ENCODE measurements around the gene MYOZ3.

Gene MYOZ3

DNA sequence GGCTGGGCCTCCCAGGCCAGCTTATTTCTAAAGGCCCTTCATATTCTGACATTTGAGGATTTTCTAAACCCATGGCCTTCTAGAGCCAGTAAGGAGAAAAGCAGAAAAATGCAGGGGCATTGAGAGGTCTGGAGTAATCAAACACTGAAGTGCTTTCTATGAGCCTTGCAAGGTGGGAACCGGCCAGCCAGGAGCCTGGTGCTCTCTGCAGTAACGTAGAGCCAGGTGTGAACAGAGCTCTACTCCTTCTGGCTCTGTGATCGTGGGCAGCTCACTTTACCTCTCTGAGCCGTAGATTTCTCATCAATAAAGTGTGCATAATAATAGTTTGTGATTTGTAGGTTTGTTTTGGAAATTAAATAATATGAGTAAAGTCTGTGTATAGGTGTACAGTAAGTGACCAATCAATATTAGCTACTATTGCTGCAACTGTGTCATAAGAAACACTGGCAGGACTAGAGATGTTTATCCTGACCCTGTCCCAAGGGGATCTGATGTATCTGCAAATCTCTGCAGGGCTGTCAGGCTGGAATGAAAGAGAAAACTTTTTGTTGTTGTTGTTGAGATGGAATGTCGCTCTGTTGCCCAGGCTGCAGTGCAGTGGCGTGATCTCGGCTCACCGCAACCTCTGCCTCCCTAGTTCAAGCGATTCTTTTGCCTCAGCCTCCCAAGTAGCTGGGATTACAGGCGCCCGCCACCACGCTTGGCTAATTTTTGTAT lies 17.9 kb upstream of the MYOZ3 start:
- no peak for DNase-seq

DNA sequence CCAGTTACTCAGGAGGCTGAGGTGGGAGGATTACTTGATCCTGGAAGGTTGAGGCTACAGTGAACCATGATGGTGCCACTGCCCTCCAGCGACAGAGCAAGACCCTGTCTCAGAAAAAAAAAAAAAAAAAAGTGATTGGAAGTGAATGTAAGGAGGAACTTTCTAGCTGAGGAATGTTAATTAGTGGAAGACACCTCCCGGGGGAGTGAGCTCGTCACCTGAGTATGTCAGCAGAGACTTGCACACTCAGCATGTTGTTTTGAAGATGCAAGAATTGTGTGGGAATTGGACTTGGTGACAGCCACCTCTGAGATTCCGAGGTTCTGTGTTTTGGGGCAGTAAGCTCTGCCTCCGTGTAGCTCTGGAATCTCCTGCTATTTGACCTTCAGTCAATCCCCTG lies 17.0 kb upstream of the MYOZ3 start:
- DNase-seq = no peak

- DNase-seq = no peak
These were observed 16.5 kb upstream of the MYOZ3 start for GRCh38 chr5:150644514-150644913.

DNA sequence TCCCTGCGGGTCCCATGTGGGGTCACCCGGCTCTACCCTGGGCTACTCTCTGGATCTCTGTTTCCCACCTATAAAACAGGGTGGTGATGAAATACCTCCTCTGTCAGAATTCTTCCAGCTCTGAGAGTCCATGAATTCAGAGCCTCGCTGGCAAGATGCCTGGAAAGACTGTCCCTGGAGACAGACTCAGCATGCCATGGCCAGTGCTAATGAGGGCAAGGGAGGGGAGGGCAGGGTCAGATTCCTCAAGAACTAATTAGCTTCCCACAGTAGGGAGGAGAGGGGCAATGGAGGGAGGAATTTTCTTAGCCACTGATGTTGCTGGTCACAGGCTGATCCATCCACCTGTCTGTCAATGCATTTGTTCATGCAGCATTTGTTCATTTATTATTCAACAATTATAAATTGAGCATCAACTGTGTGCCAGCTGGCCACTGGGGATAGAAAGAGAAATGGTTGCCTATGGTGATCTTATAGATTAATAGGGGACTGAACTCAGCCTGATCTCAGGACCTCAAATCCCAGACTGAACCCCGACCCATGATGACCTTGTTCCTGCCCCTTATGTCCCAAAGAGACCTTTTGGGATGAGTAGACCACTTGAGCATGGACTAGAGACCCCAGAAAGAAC lies 15.9 kb upstream of the MYOZ3 start:
- DNase-seq = peak; percentile 66

DNA sequence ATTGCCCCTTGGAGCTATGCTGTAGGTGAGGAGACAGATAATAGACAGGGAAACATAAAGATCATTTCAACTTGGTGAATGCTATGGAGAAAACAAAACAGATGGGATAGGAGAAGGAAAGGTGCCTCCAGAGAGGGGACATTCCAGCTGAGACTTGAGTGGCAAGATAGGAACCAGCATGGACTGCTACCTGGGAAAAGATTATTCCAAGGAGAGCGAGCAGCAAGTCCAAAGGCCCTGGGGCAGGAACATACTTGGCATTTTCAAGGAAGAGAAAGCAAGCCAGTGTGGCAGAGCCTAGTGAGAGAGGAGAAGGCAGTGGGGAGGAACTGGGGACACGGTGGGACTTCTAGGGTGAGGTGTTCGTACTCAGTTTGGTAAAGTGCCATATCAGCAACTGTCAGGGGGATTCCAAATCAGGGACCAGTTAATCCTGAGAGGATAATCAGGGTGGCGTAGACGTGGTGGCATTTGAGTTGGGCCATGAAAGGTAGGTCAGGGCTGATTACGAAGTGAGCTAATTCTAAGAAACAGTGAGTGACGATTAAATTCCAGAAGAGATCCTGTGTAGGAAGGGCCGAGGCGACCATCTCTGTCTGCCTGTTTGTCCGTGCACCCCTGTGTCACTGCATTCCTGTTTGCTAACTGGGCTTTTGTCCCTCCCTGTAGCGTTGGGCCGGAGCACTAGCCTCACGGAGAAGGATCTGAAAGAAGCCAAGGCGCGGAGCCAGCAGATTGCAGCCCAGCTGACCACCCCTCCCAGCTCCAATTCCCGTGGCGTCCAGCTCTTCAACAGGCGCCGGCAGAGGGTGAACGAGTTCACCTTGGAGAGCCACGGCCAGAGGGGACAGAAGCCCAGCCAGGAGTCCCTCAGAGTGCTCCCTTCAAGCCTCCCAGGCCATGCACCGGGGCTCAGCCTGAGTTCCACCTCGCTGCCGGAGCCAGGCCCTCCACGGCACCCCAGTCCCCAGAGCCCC lies 13.5 kb upstream of the MYOZ3 start:
- no peak for DNase-seq

GRCh38 chr5:150648294-150649107 lies 12.6 kb upstream of the MYOZ3 start:
- no peak for DNase-seq

DNA sequence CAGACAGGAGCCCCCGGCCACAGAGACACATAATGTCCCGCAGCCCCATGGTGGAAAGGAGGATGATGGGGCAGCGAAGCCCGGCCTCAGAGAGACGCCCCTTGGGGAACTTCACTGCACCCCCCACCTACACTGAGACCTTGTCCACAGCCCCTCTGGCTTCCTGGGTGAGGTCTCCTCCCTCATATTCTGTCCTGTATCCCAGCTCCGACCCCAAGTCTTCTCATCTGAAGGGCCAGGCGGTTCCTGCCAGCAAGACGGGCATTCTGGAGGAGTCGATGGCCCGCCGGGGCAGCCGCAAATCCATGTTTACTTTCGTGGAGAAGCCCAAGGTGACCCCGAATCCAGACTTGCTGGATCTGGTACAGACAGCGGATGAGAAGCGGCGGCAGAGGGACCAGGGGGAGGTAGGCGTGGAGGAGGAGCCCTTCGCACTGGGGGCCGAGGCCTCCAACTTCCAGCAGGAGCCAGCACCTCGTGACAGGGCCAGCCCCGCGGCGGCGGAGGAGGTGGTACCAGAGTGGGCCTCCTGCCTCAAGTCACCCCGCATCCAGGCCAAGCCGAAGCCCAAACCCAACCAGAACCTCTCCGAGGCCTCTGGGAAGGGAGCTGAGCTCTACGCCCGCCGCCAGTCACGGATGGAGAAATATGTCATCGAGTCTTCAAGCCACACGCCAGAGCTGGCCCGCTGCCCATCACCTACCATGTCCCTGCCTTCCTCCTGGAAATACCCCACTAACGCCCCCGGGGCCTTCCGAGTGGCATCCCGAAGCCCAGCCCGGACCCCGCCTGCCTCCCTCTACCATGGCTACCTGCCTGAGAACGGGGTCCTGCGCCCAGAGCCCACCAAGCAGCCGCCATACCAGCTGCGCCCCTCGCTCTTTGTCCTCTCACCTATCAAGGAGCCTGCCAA lies 11.7 kb upstream of the MYOZ3 start:
- DNase-seq = no peak

GRCh38 chr5:150650021-150651006 lies 10.7 kb upstream of the MYOZ3 start:
- no peak for DNase-seq

DNA sequence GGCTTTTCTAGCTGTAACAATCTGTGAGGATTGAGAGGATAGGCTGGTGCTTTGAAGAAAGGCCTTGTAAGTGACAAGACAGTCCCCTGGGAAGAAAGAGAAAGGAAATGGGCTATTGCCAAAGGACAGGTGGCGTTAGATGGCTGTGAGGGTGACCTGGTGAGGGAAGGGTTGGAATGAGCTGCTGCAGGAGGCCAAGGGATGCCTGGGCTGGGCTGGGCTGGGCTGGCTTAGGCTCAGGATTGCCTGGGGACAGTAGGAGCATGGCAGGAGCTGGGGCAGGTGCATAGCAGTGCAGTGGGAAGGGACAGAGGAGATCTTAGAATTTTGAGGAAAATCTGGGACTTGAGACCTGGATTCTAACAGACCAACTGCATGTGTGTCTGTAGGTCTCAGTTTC lies 9.7 kb upstream of the MYOZ3 start:
- DNase-seq = no peak

GRCh38 chr5:150651924-150652671 lies 9.0 kb upstream of the MYOZ3 start:
- DNase-seq = no peak

DNA sequence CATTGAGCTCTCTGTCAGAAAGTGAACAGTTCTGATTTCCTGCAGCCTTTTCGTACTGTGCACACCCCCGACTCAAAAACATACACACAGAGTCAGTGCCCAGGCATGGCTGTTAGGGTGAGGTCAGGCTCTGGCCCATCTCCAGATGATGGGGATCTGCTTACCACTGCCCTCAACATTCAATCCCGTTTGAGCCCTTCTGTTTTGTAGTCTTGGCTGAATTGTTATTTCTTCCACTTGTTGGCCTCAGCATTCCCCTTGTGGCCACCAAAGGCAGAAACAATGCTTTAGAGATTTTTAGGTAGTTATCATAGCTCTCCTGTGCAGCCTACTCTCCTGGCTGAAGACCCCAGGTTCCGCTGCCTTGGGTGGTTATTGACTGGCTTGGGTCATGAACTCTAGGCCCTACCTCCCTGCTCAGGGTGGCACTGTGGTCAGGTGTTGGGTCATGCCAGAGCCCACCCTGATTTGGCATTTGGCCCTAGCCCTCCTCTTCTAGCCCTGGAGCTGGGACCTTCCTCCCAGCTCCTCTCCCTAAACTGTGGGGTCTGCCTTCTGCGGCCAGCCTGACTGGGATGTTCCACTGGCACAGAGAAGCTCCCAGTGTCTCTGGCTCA lies 7.8 kb upstream of the MYOZ3 start:
- peak; percentile 54 for DNase-seq

DNA sequence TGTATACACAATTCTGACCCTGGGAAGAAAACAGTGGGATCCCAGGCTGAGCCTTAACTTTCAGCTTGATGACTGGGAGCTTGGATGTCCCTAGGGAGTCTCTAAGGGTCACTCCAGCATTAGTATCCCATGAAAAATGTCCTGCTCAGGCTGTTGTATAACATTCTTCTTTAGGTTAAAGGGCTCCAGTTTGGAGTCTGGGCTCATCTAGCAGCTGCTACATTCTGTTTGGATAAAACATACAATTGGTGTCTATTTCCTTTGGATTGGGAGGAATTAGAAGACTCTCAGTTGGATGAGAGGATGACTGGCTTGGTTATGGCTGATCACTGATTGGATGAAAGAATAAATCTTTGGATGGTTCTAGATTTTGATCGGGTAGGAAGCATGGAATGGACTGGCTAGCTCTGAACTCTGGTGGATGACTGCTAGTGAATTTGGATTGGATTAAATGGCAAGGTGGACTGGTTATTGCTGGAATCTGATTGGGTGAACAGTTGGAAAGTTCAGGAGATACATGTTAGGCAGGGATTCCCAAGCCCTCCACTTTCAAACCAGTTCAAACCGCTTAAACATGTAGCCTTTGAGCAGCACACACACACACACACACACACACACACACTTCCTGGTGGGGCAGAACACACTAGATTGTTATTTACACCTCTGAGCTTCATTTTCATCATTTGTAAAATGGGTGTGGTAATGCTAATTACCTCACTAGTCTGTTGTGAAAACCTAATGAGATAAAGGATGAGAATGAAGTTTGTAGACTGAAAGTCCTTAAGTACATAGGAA lies 7.1 kb upstream of the MYOZ3 start:
- DNase-seq = no peak

DNA sequence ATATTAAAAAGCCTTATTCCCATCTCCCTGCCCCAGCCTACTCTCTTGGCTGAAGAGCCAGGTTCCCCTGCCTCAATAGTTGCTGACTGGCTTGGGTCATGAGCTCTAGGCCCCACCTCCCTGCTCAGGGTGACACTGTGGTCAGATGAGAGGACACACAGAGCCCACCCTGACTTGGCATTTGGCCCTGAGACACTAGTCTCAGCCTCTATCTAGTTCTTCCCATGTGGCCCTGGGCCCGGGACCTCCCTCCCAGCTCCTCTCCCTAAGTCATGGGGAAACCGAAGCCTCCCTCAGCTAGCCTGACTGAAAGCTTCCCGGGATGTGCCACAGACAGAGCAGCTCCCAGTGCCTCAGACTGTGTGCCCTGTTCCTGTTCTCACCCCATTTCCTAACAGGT lies 5.8 kb upstream of the MYOZ3 start:
- no peak for DNase-seq

DNA sequence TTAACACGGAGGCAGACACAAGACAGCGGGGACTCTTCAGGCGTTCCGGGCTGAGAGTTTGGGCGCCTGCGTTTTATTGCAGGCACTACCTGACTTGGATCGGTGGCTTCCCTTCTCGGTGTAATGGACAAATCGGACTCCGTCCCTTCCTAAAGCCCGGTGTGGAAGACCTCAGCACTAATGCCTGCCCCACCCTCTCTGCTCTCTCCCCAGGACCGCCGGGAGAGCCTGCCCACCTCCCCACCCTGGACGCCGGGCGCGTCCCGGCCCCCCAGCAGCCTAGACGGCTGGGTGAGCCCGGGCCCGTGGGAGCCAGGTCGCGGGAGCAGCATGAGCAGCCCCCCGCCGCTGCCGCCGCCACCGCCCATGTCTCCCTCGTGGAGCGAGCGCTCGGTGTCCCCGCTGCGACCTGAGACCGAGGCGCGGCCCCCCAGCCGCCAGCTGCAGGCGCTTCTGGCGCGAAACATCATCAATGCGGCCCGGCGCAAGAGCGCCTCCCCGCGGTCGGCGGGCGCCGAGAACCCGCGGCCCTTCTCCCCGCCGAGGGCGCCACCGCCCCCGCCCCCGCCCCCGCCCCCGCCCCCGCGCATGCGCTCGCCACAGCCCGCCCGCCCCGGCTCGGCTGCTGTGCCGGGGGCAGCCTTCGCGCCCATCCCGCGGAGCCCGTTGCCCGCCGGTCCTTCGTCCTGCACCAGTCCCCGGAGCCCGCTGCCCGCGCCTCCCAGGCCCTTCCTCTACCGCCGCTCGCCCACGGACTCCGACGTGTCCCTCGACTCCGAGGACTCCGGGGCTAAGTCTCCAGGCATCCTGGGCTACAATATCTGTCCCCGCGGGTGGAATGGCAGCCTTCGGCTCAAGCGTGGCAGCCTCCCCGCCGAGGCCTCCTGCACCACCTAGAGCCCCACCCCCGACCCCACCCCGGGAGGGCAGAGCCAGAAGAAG lies 4.6 kb upstream of the MYOZ3 start:
- DNase-seq = no peak

GRCh38 chr5:150658121-150658520 lies 2.9 kb upstream of the MYOZ3 start:
- DNase-seq = no peak

DNA sequence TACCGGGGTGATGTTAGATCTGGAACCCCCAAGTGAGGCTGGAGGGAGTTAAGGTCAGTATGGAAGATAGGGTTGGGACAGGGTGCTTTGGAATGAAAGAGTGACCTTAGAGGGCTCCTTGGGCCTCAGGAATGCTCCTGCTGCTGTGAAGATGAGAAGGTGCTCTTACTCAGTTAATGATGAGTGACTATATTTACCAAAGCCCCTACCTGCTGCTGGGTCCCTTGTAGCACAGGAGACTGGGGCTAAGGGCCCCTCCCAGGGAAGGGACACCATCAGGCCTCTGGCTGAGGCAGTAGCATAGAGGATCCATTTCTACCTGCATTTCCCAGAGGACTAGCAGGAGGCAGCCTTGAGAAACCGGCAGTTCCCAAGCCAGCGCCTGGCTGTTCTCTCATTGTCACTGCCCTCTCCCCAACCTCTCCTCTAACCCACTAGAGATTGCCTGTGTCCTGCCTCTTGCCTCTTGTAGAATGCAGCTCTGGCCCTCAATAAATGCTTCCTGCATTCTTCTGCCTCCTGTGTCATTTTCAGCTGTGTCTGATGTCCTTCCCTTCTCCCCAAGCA lies 2.3 kb upstream of the MYOZ3 start:
- DNase-seq = no peak

All from NCI-H226 (cell line).